Activated T-cell treated with anti-CD3 and anti-CD28 coated beads, Interleukin-2, amount 50 U/mL, for 48 hours (primary cell): ENCODE results near the gene ATOH8.

Experiments used
- DNase-seq, 2 experiments: peaks; one replicate each; pipeline ENCODE4 v3.0.0-alpha.2; 2020

ATOH8 gene

DNA sequence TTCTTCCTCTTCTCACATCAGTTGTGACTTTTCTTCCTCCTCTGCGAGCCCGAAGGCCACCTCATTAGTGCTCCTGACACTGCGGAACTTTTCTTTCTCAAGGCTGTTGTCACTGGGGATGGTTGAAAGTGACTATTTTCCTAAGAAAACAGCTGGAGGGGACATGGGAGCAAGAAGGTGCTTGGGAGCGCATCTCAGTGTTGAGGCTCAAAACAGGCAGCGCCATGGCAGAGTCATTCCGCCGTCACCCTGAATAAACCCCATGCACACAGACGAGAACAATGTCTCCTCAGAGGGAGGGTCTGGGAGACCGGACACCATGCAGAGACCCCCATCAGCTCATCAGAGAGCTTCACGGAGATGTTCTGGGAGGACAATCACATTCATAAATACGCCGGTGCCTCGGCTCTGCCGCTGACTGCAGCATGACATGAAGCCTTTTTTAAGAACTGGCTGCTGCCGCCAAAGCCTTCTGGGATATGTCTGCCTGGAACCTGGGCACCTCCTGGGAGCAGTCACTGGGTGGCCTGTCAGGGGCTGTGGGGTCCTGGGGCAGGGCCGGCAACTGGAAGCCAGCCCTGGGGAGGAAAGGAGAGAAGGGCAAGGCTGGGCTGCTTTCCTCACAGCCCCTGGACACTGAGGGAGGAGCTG, 19.2 kb downstream of the ATOH8 start:
- DNase-seq = no peak

DNA sequence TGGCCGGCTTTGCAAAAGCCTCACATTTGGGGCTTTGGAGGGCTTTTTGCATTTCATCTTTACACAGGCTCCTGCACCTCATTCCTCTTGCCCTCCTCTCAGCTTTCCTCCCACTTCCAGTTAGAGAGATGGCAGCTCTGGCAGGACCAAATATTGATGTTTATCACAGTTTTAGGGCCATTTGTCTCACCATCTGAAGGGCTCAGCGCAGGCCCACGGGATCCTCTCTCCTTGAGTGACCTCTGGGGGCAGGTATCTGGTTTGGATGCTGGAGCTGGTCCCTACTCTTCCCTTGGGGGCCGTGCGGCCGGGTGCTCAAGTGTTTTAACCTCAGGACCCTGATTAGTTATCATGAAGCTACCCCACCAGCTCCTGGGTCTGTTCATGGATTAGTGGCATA, 19.9 kb downstream of the ATOH8 start:
- DNase-seq = no peak

DNA sequence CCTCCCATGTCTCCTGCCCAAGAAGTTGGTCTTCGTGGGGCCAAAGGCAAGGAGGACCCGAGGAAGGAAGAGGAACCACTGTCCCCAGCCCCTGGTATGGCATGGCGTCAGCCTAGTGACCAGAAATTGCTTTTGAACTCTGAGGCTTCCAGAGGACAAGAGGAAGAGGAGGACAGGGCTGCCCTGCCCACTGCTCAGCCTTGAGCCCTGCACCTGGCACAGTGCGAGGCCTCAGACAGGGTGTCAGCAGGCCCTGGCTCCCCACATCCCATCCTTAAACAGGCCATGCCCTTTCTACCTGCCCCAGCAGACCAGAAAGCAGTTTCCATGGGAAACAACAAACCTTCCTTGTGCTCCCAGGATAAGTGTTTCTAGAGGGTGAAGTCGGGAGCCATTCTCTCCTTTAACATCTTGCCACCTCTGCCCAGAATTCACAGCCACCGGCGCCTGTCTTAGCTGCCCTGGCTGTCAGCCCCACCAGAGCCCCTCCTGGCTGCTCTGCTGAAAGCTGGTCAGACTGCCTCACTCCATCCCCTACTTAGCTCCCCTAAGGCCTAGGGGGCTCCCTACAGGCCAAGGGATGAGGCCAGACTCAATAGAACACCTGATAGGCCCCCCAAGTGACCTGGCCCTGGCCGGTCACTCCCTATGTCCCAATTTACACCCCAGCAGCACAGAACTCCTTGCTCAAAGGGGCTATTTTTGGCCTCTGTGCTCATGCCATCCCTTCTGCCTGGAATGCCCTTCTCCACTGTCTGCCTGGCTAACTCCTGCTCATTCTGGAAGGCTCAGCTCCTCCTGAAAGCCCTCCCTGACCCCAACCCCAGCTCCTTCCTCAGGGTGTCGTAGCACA, 20.6 kb downstream of the ATOH8 start:
- DNase-seq = no peak

DNA sequence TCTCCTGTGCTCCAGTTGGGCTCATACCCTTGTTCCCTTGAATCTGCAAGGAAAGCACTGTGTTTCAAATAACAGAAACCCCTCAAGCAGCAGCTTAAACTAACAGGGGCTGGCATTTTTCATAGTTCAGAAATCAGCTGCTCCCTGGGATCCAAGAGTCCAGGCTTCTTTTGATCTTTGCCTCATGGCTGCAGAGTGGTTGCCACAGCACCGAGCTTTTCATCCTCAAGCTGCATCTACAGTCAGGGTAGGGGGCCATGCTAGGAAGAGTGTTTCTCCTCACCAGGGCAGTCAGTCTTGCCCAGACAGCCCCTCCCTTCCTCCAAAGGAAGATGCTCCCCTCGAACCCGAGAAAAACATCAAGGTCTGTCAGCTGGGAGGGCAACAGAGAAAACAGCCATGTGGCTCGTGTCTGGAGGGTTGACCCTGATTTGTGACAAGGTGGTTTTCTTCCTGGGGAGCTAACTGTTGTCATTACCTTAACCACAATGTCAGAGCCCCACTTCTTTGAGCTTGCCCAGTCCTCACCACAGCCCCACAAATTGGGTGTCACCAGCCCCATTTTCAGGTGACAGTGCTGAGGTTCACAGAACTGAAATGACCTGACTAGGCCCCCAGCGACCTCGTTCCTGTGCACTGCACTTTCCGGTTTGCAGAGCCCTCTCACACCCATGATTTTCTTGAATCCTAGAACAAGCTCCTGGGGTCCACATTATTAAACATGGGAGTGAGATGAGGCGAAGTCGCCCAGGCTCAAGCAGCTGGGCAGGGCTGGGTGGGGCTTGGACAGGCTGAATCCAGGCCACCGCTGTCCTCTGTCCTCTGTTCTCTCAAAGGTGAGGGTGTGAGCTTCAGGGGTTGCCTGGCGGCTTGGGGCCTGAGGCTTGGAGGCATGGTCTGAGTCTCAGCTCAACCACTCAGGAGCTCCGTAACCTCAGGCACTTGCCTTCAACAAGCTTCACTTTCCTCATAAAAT, 21.9 kb downstream of the ATOH8 start:
- no peak for DNase-seq

DNA sequence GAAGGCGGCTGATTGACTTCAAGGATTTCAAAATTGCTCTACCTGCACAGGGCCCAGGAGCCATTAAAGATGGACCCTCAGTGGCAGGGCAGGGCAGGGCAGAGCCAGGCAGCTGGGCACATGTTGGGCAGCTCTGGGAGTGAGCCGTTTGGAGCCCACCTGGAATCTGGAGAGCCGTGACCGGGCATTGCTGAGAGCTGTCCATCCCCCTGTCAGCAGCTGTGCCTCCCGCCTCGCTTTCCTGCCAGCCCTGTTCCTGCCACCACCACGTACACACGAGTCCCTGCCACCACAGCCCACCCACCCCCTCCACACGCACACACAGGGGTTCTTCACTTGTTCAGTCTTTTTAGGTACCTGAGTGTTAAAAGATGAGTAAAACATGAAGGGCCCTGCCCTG, 22.9 kb downstream of the ATOH8 start:
- no peak for DNase-seq

DNA sequence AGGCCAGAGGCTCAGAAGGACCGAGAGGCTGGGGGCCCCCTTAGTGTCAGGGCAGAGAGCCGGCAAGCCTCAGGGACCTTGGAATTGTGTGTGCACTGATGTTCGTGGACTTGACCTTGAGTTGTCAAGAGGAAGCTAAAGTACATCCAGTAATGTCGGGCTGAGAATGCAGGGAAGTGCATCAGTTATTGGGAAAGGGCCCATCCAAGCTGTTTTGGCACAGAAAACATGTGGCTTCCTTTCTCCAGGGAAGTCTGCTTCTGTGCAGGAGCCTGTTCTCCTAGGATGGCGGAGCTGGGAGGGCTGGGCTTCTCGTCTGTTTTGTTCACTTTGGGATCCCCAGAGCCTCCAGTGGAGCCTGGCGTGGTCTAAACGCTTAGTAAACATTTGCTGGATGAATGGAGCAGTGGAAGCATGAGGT, 23.7 kb downstream of the ATOH8 start:
- DNase-seq = no peak

DNA sequence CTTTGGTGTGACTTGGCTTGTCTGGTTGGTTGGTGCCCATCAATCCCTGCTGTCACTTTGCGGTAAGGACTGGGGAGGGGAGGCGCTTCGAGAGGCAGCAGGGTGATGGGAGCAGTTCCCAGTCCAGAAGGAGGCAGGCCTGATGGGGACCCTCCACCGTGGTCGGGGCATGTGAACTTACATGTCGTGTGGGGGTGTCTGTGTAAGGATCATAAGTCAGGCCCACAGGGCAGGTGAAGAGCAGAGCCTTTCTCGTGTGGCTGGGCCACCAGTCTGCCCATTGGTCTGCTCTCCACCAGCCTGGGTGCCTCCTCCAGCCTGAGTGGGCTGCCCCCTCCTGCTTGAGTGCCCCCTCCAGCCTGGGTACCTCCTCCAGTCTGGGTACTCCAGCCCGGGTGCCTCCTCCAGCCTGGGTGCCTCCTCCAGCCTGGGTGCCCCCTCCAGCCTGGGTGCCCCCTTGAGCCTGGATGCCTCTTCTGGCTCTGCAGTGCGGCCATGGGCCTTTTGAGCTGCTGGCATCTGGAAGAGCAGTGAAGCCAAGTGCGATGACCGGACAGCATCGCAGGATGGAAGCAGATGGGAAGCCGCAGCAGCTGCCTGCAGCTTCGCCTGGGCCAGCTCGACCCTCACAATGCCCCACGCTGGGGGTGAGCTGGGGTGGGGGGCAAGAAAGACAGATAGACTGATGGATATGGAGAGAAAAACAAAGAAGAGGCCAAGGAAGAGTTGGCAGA, 25.0 kb downstream of the ATOH8 start:
- no peak for DNase-seq

DNA sequence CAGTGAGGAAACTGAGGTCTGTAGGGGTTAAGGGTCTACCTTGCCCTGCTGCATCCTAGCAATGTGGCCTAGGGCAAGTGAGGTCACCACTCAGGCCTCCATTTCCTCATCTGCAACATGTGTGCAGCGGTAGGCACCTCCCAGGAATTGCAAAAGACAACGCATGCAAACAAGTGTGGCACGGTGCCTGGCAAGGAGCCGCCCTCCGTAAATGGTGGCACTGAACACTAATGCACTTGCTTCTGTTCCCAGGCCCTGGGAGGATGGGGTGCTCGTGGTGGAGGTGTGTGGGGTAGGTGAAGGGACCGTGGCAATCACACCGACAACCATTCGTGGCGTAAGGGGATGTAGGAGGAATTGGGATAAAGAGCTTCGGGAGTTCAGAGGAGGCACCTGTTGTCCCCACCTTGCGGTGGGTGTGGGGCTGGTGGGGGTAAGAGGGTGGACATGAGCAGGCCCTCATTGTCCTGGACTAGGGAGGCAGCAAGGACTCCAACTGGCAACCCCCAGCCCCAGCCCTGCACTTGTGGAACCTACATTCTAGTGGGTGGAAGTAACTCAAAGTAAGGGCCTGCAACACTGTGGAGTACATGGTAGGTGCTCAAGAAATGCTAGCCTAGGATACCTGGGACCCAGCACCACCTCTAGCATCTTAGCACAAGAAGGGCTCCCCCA, 26.0 kb downstream of the ATOH8 start:
- DNase-seq = no peak

DNA sequence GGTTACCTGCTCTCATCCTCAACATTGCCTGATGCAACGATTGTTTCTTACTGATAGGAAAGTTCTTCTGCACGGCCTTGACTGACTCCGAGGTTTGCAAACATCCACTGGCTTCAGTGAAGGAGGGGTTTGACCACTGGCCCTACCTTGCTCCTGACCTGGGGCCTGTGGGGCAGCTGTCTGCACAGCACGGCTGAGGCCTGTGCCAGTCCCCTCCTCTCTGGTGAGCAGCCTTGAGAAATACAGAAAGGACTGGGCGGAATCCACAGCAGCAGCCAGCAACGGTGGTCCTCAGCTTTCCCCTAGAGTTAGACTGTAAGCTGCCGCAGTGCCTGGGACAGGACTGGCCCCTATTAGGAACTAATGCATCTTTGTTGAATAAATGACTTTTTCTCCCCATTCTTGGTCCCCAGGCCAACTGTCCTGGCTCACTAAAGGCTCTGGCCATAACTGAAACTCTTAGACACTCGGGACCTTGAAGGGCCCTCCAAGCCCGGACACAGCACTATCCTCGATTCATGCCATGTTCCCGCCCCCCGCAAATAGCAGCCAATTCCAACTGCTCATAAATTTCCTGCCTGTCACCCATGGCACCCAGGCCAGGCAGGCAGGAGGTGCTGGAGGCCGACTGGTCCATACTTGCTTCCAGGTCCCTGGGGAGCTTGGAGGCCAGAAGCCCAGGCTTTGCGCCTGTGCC, 26.7 kb downstream of the ATOH8 start:
- no peak for DNase-seq

DNA sequence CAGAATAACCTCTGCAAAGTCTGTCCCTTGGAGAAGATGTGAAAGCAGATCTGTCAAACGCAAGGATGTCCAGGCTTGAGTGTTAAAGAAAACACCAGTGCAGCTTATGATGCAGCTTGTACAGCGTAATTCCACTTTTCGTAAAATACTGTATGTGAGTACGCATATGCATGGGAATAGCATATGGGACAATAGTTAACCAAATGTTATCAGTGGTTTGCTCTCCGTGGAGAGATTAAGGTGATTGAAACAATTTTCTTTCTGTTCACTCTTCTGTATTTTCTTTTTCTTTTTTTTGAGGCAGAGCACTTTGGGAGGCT, 27.2 kb downstream of the ATOH8 start:
- no peak for DNase-seq

DNA sequence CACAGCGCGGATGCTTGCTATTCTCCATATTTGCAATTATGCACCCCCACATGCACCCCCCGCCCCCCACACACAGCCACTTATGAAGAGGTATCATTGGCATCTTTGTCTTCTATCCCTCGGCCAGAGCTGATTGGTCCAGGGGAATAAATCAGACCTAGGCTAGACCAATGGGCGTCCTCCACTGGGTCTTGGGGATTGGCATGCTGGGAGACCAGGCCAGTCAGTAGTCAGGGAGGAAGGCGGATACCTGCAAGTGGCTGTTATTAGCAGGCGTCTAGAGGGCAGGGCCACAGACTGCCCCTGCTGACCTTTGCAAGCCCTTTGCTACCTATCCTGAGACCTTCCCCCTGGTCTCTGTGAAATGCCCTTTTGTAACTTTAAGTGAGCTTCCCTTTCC, 30.0 kb downstream of the ATOH8 start:
- no peak for DNase-seq

DNA sequence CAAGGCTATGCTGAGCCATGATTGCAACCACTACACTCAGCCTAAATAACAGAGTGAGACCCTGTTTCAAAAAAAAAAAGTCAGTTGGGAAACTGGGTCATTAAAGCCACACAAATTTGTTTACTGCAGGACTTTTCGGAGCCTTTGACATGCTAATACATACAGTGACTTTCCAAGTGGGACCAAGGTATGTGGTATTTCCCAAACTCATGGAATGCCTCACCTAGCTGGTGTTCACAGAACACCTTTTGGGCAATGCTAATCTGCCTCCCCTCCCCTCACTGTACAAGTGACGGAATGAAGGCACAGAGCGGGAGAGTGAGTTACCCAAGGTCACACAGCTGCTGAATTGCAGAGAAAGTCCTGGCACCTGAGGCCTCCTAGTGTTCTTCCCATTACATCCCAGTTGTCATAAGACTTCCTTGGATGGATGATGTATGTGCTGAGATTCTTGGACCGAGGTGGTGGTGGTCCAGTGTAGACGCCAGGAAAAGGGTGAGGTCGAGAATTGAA, 30.7 kb downstream of the ATOH8 start:
- no peak for DNase-seq

DNA sequence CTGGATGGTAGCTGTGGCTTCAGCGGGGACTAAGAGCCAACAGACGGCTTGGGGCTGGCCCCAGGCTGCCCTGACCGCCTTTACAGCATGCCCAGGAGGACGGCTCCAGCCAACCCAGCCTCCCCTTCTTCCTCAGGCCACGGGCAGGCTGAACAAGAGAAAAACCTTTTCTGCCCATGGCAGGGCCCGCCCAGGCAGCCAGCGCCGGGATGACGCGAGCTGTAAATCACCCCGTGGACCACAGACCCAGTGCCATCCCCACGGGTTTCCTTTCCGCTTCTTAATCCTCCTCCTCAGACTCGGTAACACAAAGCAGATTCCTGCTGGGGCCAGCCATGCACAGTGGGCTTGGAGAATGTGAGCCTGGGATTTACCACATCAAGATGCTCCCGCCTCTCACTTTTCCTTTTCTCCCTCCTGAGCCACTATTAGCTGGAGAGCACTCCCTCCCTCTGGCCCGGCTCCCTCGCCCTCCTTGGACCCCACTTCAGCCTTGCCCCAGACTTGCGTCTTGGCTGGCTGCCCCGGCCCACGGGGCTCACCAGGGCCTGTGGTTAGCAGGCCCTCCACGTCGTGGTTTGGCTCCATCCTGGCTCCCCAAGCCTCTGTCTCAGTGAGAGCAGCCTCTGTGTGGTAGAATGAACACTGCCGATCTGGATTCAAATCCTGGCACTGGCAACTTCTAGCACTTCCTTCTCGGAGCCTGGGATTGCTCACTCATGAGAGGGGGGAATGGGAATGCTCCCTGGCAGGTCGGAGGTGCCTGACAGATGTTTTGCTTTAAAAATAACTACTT, 31.4 kb downstream of the ATOH8 start:
- no peak for DNase-seq

DNA sequence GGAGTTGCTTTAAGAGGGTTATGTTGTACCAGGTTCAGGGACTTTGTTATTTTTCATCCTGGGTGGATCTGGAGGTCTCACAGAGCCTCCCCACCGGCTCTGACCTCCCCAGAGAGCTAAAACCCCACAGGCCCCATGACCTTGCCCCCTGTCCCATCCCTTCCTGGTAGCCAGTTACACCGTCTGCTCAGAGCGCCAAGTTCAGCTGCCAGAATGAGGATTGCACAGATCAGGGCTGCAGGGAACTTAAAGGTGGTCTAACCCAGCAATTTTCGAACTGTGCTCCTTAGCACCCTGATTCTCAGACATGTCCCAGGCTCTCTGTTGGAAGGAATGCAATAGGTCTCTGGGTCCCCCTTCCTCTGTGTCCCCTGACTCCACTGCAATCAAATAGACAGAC, 32.1 kb downstream of the ATOH8 start:
- DNase-seq = no peak

DNA sequence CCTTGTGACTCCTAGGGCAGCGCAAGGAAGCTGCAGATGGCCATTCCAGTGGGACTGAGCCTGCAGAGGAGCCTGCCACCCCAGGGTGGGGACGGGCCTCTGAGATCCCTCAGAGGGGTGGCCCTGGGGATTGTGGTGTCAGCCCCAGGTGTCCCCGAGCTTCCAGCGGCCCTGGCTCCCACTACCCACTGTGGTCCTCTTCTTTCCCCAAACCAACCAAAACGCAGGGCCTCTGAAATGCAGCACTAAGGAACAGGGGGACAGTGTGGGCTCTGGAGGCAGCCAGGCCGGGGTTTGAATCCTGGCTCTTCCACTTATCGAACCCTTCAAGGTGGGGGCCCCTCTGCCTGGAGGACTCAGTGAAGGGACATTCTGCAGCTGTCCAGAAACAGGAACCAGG, 32.7 kb downstream of the ATOH8 start:
- no peak for DNase-seq

DNA sequence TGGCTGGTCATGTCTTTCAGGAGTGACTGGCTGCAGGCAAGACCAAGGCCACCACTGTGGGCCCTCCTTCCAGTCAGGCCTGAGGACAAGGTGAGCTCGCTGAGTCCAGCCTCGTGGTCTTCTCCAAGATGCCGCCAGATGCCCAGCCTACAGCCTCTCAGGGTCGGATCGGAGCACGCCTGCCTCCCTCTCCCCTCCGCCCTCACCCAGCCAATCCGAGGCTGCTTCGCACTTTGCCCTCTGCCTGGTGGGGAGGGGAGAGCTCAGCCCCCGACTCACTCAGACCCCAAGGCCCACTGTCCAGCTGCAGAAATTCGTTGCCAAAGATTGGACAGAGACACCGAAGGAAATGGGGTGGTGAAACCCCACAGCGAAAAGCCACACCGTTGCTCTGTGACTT, 33.1 kb downstream of the ATOH8 start:
- no peak for DNase-seq

DNA sequence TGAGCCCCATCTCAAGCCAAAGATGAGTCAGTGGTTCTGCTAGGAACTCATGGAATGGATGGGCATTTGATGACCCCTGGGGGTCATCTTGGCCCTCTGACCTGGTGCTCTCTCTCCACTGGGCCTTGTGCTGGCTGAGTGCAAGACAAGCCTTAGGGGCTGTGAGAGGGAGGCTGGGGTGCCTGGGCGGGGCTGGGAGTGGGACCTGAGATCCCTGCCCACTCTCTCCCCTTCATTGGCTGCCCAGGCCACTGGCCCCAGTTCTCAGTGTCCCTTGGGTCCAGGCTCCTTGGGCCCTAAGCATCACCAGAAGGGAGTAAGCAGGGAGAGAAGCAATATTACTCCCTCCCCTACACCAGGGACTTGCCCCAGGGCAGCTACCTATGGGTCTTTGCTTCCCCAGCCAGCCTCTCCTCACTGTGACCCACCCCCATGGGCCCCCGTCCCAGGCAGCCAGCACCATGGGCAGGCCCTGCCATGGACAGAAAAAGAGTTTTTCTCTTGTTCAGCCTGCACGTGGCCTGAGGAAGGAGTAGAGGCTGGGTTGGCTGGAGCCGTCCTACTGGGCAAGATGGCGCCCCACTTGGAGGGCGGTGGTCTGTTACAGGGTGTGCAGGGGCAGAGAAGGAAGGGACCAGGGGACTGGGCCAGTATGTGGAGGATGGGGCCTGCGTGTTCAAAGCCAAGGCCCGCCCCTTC, 33.6 kb downstream of the ATOH8 start:
- DNase-seq = no peak

DNA sequence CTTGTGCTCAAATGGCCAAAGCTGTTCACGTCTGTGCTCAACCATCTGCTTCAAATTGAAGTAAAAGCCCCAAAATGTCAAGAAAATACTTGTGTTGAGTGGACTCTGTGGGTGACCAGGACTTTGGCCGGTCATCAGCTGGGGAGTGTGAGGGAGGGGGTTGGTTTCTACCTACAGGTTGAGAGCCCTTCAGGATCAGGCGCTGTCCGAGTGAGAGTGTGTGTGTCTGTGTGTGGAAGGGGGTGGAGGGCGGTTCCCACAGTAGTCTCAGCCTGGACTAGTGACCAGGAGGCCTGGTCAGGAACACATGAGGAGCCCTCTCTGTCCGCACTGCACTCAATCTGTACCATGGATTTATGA, 34.2 kb downstream of the ATOH8 start:
- no peak for DNase-seq

DNA sequence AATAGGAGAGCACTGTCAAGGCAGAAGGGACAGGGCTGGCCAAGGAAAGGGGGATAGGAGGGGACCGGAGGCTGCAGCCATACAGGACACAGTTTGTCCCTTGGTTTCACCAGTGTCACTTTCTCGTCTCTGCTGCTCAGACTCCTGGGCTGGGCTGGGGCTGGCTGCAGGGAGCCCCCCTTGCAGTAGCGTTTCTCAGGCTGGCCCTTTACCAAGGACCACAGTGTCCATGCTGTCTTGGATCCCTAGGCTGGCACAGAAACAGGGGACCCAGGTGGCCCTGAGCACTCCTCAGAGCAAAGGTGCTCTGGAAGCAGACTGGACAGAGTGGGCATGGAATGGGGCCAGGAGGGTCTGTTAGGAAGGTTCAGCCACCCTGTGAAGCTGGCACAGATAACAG, 34.8 kb downstream of the ATOH8 start:
- no peak for DNase-seq

DNA sequence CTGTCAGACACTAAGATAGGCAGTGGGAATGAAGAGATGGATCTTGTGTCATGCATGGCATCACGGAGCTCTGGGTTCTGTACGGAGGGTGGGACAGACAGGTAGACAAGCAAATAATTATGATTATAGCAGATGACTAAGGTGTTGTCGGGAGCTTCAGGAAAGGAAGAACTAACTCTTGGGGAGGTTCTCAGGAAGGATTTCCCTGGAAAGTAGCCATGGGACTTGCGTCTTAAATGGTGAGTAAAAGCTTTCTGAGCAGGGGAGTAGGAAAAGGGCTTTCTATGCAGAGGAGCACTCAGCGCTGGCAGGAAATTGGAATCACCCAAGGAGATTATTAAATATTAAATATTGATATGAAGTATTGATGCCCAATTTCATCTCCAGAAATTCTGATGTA, 35.5 kb downstream of the ATOH8 start:
- DNase-seq = no peak
